HG03432 (cell line): ENCODE data around the gene PIERCE2.
"Not testable (repeated sequence)": the region's sequence is repeated elsewhere in the genome, so short reads cannot be mapped to it uniquely, and the experiment has no call there.

Experiments
- ATAC-seq: cut with Tn5 transposase; IDR thresholded peaks from one replicate; pipeline ENCODE4 v1.9.1; 2021; ENCODE audit warnings: mild to moderate bottlenecking, moderate library complexity; ENCODE audit not compliant: unreplicated experiment

PIERCE2 gene

DNA sequence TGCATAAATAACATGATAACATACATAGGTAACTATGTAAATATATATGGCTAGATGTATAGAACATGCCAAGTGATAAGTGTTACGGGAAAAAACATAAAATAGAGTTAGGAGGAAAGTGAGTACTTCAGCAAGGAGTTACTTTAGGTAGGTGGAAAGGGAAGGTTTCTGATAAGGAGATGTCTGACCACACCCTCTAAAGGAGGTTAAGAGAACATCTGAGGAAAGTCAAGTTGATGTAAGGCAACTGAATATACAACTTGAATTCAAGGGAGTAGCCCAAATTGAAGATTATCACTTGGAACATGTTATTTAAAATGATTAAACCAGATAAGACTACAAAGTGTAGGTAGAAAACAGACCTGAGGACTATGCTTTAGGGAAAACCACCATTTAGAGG is 13.8 kb downstream of the PIERCE2 start:
- no peak for ATAC-seq

GRCh38 chr15:55434989-55435825 is 26.9 kb downstream of the PIERCE2 start:
- peak; percentile 71 for ATAC-seq

DNA sequence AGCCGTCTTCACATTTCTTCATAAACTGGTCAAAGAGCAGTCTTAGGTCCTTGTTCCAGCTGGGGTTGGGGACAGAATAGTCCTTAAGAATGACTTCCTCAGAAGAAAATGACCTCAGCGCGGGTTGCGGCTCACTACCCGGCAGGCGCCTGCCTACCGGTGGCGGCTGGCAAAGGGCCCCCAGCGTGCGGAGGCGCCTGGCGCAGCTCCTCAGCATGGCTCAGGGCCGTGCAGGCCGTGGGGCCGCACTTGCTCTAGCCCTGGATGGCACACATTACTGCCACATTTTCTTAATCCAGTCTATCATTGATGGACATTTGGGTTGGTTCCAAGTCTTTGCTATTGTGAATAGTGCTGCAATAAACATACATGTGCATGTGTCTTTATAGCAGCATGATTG is 34.8 kb downstream of the PIERCE2 start:
- not testable (repeated sequence) for ATAC-seq

DNA sequence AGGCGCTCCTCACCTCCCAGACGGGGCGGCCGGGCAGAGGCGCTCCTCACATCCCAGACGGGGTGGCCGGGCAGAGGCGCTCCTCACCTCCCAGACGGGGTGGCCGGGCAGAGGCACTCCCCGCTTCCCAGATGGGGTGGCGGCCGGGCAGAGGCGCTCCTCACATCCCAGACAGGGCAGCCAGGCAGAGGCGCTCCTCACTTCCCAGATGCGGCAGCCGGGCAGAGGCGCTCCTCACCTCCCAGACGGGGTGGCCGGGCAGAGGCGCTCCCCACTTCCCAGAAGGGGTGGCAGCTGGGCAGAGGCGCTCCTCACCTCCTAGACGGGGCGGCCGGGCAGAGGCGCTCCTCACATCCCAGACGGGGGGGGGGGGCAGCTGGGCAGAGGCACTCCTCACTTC is 37.6 kb downstream of the PIERCE2 start:
- not testable (repeated sequence) for ATAC-seq

DNA sequence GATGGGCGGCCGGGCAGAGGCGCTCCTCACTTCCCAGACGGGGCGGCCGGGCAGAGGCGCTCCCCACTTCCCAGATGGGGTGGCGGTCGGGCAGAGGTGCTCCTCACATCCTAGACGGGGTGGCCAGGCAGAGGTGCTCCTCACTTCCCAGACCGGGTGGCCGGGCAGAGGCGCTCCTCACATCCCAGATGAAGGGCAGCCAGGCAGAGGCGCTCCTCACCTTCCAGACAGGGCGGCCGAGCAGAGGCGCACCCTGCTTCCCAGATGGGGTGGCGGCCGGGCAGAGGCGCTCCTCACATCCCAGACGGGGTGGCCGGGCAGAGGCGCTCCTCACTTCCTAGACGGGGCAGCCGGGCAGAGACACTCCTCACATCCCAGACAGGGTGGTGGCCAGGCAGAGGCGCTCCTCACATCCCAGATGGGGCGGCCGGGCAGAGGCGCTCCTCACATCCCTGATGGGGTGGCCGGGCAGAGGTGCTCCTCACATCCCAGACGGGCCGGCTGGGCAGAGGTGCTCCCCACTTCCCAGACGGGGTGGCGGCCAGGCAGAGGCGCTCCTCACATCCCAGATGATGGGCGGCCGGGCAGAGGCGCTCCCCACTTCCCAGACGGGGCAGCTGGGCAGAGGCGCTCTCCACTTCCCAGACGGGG is 38.2 kb downstream of the PIERCE2 start:
- ATAC-seq: not testable (repeated sequence)

DNA sequence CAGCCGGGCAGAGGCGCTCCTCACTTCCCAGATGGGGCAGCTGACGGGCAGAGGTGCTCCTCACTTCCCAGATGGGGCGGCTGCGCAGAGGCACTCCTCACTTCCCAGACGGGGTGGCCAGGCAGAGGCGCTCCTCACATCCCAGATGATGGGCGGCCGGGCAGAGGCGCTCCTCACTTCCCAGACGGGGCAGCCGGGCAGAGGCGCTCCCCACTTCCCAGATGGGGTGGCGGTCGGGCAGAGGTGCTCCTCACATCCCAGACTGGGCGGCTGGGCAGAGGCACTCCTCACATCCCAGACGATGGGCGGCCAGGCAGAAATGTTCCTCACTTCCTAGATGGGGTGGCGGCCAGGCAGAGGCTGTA is 38.7 kb downstream of the PIERCE2 start:
- ATAC-seq: not testable (repeated sequence)

DNA sequence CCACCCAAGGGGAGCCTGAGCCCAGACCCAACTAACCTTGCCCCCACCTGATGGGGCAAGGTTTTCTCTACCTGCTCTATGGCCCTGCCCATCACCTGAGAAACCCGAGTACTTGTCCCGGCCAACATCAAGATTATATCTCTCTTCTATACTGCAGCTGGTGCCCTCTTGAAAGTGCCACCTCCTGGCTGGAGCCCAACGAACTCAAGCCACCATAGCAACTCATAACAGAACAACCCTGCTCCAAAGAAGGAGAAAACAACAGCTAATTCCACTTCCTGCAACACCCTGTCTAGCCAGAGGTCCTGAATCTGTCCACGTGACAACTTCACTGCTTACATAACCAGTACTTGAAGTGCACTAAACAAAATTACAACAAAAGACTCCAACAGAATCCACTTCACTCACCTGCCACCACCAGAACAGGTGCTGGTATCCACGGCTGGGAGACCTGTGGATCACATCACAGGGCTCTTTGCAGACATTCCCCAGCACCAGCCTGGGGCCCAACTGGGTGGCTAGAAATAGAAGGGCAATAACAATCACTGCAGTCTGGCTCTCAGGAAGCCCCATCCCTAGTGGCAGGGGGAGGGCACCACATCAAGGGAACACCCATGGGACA is 49.2 kb downstream of the PIERCE2 start:
- no peak for ATAC-seq

DNA sequence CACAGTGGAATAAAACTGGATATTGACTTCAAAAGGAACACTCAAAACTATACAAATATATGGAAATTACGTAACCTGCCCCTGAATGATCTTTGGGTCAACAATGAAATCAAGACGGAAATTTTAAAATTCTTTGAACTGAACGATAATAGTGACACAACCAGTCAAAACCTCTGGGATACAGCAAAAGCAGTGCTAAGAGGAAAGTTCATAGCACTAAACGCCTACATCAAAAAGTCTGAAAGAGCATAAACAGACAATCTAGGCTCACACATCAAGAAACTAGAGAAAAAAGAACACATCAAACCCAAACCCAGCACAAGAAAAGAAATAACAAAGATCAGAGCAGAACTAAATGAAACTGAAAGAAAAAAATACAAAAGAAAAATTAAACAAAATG is 53.2 kb downstream of the PIERCE2 start:
- no peak for ATAC-seq

DNA sequence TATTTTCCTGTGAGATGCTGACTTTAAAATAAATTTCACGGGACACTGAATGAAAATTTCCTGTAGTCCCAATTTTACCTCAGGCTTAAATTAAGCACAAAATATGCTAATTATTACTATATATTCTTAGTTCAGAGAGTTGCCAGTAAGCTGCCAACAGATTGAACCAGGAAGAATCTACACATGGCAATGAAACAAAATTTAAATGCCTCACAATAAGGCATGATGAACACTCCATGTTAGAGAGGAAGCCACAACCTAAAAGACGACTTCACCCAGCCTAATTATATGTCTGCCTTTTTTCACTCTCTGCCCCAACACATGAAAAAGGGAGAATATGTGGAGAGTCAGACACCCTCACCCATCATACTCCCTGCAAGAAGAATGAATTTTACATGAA is 60.0 kb downstream of the PIERCE2 start:
- ATAC-seq: no peak
